ENCODE measurements around the gene GREM1.

GREM1 gene

GRCh38 chr15:32698773-32699390, 18.9 kb upstream of the GREM1 start:
- DNase-seq: peak; percentile 32

GRCh38 chr15:32700501-32701150, 17.2 kb upstream of the GREM1 start:
- DNase-seq: no peak

DNA sequence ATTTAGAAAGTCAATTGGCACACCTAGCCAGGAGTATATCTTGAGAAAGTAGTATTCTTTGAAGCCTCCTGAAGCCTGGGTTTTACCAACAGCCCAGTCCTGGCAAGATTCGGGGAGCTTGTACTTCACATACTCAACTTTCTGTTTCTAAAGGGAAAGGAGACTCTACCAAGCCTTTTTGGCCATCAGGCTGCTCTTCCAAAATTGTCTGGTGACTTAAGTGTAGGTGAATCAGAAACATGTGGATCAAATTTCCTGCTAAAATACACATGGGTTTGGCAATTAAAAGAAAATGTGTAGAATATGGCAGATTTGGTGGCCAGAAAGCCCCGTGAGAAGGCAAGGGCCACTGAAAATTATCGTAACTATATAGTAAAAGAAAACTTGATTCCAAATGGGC, 15.9 kb upstream of the GREM1 start:
- DNase-seq: peak; percentile 52

GRCh38 chr15:32704395-32704981, 13.3 kb upstream of the GREM1 start:
- peak; percentile 96 for DNase-seq

DNA sequence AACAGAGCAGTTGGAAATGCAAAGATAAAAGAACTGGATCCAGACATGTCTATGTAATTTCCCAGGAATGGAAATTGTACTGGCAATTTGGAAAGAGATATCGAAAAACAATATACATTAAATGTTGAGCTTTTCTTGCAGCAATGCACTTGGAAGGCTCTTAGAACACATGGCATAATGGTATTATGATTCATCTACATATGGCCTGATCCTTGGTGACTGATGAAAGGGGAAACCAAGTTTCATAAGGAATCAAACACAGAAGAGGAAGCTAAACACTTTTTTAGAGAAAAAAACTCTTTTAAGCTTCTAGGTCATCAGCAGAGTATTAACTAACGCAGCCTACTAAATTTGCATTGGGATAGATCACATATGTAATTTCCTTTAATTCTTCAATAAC, 12.4 kb upstream of the GREM1 start:
- DNase-seq: peak; percentile 85

DNA sequence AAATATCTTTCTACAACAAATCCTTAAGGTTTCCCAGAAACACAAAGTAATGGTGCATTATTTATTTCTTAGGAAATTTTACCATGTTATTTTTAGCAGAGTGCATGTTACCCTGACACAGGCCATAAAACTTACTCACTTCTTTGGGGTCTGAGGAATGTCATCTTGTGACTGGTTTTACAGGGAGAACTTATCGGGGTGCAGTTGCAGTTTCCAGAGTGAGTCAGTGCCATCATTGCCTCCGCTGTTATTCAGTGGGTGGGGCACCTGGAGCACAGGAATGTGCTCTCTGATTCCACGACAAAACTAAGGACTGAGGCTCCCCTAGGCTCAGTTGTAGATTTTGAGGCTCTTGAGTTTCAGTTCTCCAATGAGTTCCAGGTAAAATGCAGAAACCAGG, 11.1 kb upstream of the GREM1 start:
- peak; percentile 91 for DNase-seq

GRCh38 chr15:32707436-32707835, 10.4 kb upstream of the GREM1 start:
- no peak for DNase-seq

DNA sequence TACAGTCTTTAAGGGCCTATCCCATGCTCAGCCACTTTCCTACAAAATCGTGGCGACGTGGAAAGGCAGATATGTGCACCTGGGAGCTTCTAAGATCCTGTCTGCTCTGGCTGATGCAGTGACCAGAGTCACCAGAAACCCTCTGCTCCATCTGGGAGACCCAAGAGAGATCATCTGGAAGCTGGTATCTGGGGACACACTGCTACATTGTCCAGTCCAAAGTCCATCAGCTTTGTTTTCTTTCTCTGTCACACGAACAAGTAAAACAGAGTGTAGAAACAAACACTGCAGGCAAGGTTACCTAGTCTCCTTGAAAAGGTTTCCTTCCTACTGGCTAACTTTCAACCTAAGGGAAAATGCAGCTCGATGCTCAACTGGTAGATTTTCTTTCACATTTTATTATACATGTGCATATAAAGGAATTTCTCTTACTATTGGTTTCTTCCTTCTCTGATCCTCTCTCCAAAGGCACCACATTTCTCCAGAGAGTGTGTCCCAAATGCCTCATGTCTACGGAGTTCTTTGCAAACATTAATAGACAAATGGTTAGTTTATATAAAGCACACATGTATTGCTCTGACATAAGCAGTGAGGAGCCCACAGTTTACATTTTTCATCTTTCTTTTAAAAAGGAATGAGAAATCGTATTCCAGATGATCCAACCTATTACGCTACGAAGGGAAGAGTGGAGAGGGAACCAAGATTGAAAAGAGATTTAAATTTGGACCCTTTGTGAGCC, 8.3 kb upstream of the GREM1 start:
- no peak for DNase-seq

GRCh38 chr15:32715276-32715675, 2.5 kb upstream of the GREM1 start:
- peak; percentile 76 for DNase-seq

DNA sequence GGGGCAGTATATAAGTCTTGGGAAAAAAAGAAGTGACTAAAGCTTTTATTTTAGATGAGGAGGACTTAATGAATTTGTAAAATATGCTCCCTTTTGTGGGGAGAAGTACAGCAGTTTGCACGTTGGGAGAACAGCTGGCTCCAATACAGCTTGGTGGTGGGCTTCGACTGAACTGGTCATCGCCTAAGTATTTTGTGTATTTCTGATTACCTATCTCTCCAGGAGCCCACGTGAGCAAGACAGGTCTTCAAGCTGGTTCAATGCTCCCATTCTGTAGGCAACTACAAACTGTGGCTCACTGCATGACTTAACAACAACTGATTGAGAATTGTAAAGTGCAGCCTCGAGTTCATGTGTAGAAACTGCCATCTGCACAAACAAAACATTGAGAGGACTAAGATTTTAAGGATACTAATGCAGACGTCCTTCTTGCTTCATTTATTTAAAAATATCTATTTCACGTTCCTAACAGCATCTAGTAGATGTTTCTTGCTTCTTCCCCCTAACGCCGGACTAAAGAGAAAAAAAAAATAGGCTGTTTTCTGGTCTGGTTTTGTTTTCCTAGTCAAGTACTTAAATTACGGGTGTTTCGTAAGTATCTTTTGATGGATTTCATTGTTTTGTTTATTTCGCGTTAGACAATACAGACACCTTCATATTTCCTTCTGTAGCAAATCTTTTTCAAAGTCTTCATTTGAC, 1.4 kb upstream of the GREM1 start:
- DNase-seq: no peak

GRCh38 chr15:32716915-32717425, 834 bp upstream of the GREM1 start:
- no peak for DNase-seq

GRCh38 chr15:32718227-32718820, 520 bp downstream of the GREM1 start:
- no peak for DNase-seq

DNA sequence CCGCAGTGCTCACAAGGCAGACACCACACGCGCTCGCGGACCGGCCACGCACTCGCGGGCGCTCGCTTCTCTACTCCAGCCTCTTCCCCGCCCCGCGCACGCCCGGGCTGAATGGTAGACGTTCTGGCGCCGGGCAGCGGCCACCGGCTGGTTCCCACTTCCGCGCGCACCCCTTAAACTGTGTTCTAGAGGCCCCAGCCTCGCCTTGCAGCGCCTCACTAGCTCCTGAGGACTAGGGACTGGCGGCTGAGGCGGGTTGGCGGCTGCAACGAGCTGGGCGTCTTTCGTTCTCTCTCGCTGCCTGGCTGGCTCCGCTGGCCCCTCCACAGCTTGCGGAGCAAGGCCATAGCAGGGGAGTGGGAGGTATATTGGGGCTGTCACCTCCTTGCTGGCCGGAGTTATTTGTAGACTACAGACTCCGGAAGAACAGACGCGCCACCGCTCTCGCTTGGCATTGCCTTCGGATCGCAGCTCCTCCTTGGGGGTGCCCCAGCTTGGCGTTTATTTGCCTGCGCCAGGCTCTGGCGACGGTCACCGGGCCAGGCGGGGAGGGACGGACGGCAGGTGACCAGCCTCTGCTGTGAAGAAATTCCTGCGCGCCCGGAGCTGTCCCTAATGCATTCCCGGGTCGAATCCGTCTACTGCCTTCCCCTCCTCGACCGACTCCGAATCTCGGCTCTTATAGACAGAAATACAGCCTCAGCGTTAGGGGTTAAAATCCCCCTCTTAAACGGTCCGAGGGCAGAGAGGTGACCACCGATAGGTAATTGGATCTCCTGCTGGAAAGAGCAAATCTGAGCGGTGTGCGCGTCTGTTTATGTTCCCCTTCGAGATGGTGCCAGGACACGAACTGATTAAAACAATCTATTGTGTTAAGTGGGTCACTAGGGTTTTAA, 1.3 kb downstream of the GREM1 start:
- DNase-seq: no peak

DNA sequence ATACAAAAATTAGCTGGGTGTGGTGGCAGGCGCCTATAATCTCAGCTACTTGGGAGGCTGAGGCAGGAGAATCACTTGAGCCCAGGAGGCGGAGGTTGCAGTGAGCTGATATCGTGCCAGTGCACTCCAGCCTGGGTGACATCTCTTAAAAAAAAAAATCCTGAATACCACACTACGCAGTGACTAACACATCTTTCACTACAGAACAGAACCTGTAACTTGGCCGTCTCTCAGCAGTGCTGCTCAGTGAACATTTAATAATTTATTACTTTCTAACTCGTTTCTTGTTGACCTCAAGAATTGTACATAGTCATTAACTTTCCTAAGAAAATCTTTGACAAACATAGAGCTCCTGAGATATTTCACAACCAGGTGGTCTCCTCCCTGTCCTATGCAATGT, 3.8 kb downstream of the GREM1 start:
- DNase-seq: peak; percentile 67

DNA sequence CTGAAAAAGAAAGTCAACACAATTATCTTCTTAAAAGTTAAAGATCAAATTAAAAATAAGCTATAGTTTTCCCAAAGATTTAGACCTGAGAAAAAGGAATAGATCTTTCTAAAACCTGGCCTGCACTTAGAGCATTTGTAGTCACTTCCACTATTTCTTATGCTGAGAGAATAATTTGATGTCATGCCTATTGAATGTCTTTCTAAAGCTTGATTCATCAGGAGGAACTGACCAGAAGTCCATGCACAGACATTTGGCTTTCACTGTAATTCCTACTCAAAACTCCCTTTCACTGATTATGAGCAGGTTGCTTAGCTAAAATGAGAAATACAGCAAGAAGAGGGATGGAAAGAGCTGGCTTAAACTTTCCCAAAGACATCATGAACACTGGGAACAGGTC, 4.3 kb downstream of the GREM1 start:
- peak; percentile 54 for DNase-seq

GRCh38 chr15:32723171-32723948, 5.6 kb downstream of the GREM1 start:
- DNase-seq: peak; percentile 28

- no peak for DNase-seq
Observed at GRCh38 chr15:32729700-32730395, 12.0 kb downstream of the GREM1 start.

GRCh38 chr15:32730677-32731654, 13.2 kb downstream of the GREM1 start:
- peak; percentile 74 for DNase-seq

Measured in fibroblast of skin of right biceps (primary cell).